ENCODE results near the gene PRR5L.

PRR5L gene

DNA sequence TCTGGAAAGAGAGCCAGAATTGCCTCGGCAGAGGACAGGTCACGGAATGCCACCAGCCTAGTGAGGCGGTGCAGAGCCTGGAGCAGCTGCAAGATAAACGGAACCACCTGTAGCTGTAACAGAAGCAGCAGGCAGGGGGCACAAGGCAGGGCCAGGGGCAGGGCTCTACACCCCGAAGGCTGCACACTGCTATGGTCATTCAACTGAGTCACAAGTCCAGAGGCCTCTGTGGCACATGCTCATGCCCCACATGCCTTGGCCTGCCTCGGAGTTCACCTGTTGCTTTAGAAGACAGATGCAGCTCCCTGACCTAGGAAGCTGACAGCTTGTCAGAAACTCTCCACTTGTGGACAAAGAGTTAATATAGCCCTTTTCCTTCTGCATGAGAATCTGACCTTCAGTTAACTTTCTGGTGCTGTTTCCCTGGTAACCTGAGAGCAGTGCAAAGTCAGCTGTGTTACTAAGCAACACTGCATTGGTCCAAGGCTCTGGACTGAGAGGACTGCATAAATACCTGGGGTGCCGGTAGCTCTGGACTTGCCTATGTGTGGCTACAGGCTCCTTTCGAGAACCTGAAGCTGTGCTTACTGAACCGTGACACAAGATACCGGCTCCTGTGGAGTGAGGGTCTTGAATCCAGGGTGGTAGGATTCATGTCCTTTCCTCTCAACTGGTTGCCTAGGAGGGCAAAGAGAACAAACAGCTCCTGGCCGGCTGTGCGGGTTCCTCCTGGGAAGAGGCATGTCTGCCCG lies 17.4 kb upstream of the PRR5L start:
- no peak for DNase-seq (ENCODE audit: low read depth)
- H3K4me3 ChIP-seq (ENCODE audit: control insufficient read depth, low read depth, low read length) = no peak overlapping the region
- no peak for TF ChIP-seq CTCF (conservative IDR thresholded peaks at IDR 0.05; ENCODE audit: control insufficient read depth, insufficient read depth, low read depth, low read length)

GRCh38 chr11:36280531-36280930 lies 15.6 kb upstream of the PRR5L start:
- no peak for TF ChIP-seq CTCF (conservative IDR thresholded peaks at IDR 0.05; ENCODE audit: control insufficient read depth, insufficient read depth, low read depth, low read length)
- DNase-seq (ENCODE audit: low read depth) = peak; percentile 21
- H3K4me3 ChIP-seq (ENCODE audit: control insufficient read depth, low read depth, low read length) = no peak overlapping the region

DNA sequence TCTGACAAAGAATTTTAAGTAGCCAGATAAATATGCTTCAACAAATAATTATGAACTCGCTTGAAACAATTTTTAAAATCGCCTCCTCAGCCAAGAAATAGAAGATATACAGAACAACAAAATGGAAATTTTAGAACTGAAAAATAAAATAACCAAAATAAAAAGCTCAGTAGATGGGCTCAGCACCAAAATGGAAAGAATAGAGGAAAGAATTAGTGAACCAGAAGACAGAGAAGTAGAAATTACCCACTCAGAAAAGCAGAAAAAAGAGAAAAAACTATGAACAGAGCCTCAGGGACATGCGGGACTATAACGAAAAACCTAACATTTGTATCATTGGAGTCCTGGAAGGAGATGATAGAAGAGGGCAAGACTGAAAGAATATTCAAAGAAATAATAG lies 14.2 kb upstream of the PRR5L start:
- no peak overlapping the region for H3K4me3 ChIP-seq (ENCODE audit: control insufficient read depth, low read depth, low read length)
- no peak for DNase-seq (ENCODE audit: low read depth)
- TF ChIP-seq CTCF (conservative IDR thresholded peaks at IDR 0.05; ENCODE audit: control insufficient read depth, insufficient read depth, low read depth, low read length) = no peak

DNA sequence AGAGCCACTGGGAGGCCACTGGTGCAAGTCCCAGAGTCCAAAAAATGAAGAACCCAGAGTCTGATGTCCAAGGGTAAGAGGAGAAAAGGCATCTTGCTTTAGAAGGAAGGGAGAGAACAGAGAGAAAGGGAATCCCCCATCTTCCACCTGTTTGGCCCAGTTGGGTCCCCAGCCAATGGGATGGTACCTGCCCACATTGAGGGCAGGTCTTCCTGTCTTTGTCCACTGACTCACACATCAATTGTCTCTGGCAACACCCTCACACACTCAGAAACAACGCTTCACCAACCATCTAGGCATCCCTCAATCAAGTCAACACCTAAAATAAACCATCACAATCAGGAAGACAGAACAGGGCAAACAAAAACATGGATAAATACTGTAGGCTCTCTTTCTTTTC lies 13.2 kb upstream of the PRR5L start:
- no peak overlapping the region for H3K4me3 ChIP-seq (ENCODE audit: control insufficient read depth, low read depth, low read length)
- no peak for DNase-seq (ENCODE audit: low read depth)
- TF ChIP-seq CTCF (conservative IDR thresholded peaks at IDR 0.05; ENCODE audit: control insufficient read depth, insufficient read depth, low read depth, low read length) = no peak

- no peak for DNase-seq (ENCODE audit: low read depth)
- H3K4me3 ChIP-seq (ENCODE audit: control insufficient read depth, low read depth, low read length) = peak overlapping the region; percentile 99
- TF ChIP-seq CTCF (conservative IDR thresholded peaks at IDR 0.05; ENCODE audit: control insufficient read depth, insufficient read depth, low read depth, low read length) = no peak
Measured at GRCh38 chr11:36288442-36289225, 7.5 kb upstream of the PRR5L start.

DNA sequence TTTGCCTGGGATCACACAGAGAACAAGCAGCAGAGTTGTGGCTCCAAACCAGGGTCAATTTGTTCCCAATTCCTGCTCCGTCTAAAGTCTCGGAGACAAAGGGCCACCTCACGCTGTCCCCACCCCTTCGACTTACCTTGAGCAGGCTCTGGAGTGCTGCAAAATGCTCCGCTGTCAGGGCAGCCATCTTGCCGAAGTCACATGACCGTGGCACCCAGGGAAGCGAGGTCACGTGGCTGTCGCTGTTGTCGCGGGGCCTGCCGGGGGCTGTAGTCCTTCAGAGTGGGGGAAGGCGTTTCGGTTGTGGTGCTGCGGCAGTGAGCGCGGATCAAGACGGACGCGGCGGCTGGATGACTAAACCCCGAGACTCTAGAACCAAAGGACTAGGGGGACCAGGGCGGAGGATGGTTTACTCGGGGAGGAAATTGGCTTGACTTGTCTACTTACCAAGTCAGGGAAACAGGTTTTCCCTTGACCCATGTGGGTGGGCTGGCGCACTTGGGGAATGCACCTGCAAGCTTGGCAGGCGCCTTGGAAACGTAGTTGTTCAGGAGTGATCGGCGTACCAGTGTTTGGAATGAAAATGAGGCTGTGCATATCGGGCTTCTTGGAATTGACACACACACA lies 6.7 kb upstream of the PRR5L start, which contains the start of gene COMMD9:
TSS of gene COMMD9 (minus strand) at position 199 of the 627 bp plus-strand sequence. CDS start at position 187, 12 bp downstream.
- no peak for TF ChIP-seq CTCF (conservative IDR thresholded peaks at IDR 0.05; ENCODE audit: control insufficient read depth, insufficient read depth, low read depth, low read length)
- H3K4me3 ChIP-seq (ENCODE audit: control insufficient read depth, low read depth, low read length) = peak within 1 kb of the TSS; percentile 99
- DNase-seq (ENCODE audit: low read depth) = peak; percentile 91

Data from fibroblast of mammary gland (primary cell).